Ascending aorta (tissue), 2 donors: ENCODE results near the gene MAML3. TPM values are rescaled to one million over a fixed set of nuclear protein-coding genes. Genes with fewer than 3 reads are reported as not detected.
A peak's percentile ranks its signal among the peaks of the same experiment; 100 is the strongest.

ENCODE experiments used
- DNase-seq, 2 donors: peaks; one replicate each; pipeline ENCODE4 v3.0.0-alpha.2; 2019; ENCODE audit warnings: low spot score in 2 of 2
- H3K27ac ChIP-seq, 2 donors: fragments of 200-600 bp; sonication (generic); one replicate each; pipeline ENCODE4 v1.5.1; 2016 to 2017; ENCODE audit warnings: mild to moderate bottlenecking in 1 of 2
- H3K27me3 ChIP-seq: fragments of 200-600 bp; sonication (generic); one replicate; pipeline ENCODE4 v1.5.1; 2017
- H3K36me3 ChIP-seq, 2 donors: fragments of 200-600 bp; sonication (generic); one replicate each; pipeline ENCODE4 v1.5.1; 2016
- H3K4me1 ChIP-seq, 2 donors: fragments of 200-600 bp; sonication (generic); one replicate each; pipeline ENCODE4 v1.5.1; 2016 to 2017; ENCODE audit warnings: mild to moderate bottlenecking in 1 of 2
- H3K4me3 ChIP-seq, 2 donors: fragments of 200-600 bp; sonication (generic); one replicate each; pipeline ENCODE4 v1.5.1; 2016 to 2017; ENCODE audit warnings: mild to moderate bottlenecking in 1 of 2
- H3K9me3 ChIP-seq, 2 donors: fragments of 200-600 bp; sonication (generic); one replicate each; pipeline ENCODE4 v1.5.1; 2016
- intact Hi-C: fragments of 100-400 bp; cut with DNase I; formaldehyde crosslinking; loops from one replicate; pipeline ENCODE4 v1.15.1; 2023
- total RNA-seq: library from RNA; depleted of rRNA; stranded (reverse); fragments of >200 nt; gene quantifications from one replicate; pipeline ENCODE4 v1.1.0, GENCODE V29; 2016
- TF ChIP-seq, protein P1 (sequence below), 3 experiments: fragments of 200-600 bp in 2 of 3; fragments of 450-650 bp in 1 of 3; sonication (generic) in 2 of 3; IDR thresholded peaks; one replicate each; pipeline ENCODE4 v1.5.1; 2016 to 2019; ENCODE audit warnings: antibody characterized with exemption in 3 of 3, mild to moderate bottlenecking in 1 of 3, moderate library complexity in 1 of 3

The MAML3 gene
- total RNA-seq, 1 donor from 2014 or later, result 4.7 TPM

- DNase-seq, result no peak
- H3K36me3 ChIP-seq, result no peaks in the 10 kb centered on the region
- TF ChIP-seq, protein P1, sequence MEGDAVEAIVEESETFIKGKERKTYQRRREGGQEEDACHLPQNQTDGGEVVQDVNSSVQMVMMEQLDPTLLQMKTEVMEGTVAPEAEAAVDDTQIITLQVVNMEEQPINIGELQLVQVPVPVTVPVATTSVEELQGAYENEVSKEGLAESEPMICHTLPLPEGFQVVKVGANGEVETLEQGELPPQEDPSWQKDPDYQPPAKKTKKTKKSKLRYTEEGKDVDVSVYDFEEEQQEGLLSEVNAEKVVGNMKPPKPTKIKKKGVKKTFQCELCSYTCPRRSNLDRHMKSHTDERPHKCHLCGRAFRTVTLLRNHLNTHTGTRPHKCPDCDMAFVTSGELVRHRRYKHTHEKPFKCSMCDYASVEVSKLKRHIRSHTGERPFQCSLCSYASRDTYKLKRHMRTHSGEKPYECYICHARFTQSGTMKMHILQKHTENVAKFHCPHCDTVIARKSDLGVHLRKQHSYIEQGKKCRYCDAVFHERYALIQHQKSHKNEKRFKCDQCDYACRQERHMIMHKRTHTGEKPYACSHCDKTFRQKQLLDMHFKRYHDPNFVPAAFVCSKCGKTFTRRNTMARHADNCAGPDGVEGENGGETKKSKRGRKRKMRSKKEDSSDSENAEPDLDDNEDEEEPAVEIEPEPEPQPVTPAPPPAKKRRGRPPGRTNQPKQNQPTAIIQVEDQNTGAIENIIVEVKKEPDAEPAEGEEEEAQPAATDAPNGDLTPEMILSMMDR (IDR thresholded peaks at IDR 0.05), result no peak
- intact Hi-C loops, result loop anchor here (5.0 kb wide), 2 partner anchors 82 to 333 kb away; partner anchors contain the start of gene MAML3
- no peaks in the 10 kb centered on the region for H3K9me3 ChIP-seq
- H3K4me3 ChIP-seq, result no peak overlapping the region
- H3K27ac ChIP-seq, result no peak overlapping the region
- H3K27me3 ChIP-seq, result no peaks in the 10 kb centered on the region
- peaks cover 6 to 10% of the 10 kb centered on the region in 2 donors for H3K4me1 ChIP-seq
These were observed 334.9 kb downstream of the MAML3 start for GRCh38 chr4:139819082-139819481.

DNA sequence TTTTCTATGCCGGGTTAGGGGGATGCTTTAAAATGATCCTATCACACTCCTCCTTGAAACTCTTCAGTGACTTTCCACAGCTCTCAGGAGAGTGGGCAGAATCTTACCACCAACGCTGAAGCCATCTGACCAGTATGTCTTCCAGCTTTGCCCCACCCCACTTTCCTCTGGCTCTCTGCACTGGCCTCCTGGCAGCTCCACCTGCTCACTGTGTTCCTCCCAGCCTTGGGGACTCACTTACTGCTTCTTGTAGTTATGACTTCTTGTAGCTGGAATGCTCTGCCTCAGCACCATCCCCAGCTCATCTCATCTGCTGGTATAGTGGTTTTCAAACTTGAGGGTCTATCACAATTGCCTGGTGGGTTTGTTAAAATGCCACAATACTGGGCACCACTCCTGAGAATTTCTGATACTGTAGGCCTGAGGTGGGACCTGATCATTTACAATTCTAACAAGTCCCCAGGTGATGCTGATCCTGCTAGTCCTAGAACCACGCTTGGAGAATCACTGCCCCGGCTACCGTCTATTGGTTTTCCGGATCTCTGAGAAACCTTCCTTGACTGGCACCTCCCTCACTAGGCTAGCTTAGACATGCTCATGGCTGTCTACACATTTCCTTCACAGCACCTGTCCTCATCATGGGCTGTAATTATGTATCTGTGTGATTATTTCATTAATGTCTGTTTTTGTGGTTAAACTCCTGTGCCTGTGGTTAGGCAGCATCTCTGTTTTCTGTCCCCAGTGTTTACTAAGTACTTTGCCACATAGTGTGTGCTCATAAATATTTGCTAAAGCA, 336.1 kb downstream of the MAML3 start:
- Histone ChIP-seq H3K4me1 (peaks cover 6 to 10% of the 10 kb centered on the region in 2 donors), H3K27me3 (no peaks in the 10 kb centered on the region), H3K9me3 (no peaks in the 10 kb centered on the region), H3K4me3 (no peak overlapping the region), H3K36me3 (no peaks in the 10 kb centered on the region), H3K27ac (peak overlapping the region; percentile 7 to 87)
- TF ChIP-seq, protein P1 (IDR thresholded peaks at IDR 0.05), result no peak
- intact Hi-C loops, result loop anchor here (5.0 kb wide), 2 partner anchors 81 to 334 kb away; partner anchors contain the start of gene MAML3
- peak in 1 of 2 donors; percentile 72 for DNase-seq

DNA sequence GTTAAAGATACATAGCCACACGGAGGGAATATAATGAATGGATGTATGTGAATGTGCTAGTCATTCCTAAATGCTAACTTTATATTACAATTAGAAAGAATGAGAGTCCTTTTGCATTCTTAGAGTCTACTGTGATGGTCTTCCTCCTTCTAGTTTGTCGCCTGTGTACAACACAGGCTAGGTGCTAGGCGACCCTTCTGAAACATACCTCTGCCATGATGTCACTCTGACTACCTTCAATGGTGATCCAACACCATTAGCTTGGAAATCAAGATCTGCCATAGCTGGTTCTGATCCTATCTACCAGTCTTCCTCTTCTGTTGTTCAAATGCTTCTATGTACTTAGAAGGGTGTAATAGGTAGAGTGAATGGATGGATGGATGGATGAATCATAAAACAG, 337.1 kb downstream of the MAML3 start:
- Histone ChIP-seq H3K27me3 (no peaks in the 10 kb centered on the region), H3K9me3 (no peaks in the 10 kb centered on the region), H3K4me1 (peaks cover 6 to 16% of the 10 kb centered on the region in 2 donors), H3K4me3 (no peak overlapping the region), H3K36me3 (no peaks in the 10 kb centered on the region), H3K27ac (peak overlapping the region; percentile 52 to 87)
- DNase-seq, result no peak
- intact Hi-C loops, result loop anchor here (5.0 kb wide), 2 partner anchors 80 to 335 kb away; partner anchors contain the start of gene MAML3
- TF ChIP-seq, protein P1 (IDR thresholded peaks at IDR 0.05), result no peak

GRCh38 chr4:139815778-139816601, 338.0 kb downstream of the MAML3 start:
- Histone ChIP-seq H3K27me3 (no peaks in the 10 kb centered on the region), H3K36me3 (no peaks in the 10 kb centered on the region), H3K4me1 (peaks cover 6 to 16% of the 10 kb centered on the region in 2 donors), H3K9me3 (no peaks in the 10 kb centered on the region), H3K4me3 (peak overlapping the region; percentile 36 to 74), H3K27ac (peak overlapping the region; percentile 52 to 87)
- DNase-seq, result peak in 1 of 2 donors; percentile 72
- TF ChIP-seq, protein P1 (IDR thresholded peaks at IDR 0.05), result no peak
- intact Hi-C loops, result loop anchor here (5.0 kb wide), 2 partner anchors 79 to 336 kb away; partner anchors contain the start of gene MAML3

GRCh38 chr4:139814323-139815015, 339.5 kb downstream of the MAML3 start:
- peak overlapping the region in 1 of 2 donors; percentile 87 for H3K27ac ChIP-seq
- intact Hi-C loops, result loop anchor here (5.0 kb wide), 2 partner anchors 77 to 338 kb away; partner anchors contain the start of gene MAML3
- no peaks in the 10 kb centered on the region for H3K9me3 ChIP-seq
- TF ChIP-seq, protein P1 (IDR thresholded peaks at IDR 0.05), result no peak
- H3K4me1 ChIP-seq, result peaks cover 6 to 16% of the 10 kb centered on the region in 2 donors
- no peaks in the 10 kb centered on the region for H3K36me3 ChIP-seq
- no peak for DNase-seq
- H3K27me3 ChIP-seq, result no peaks in the 10 kb centered on the region
- no peak overlapping the region for H3K4me3 ChIP-seq
